ENCODE data around the gene KIR3DL3. TPM values are rescaled to one million over a fixed set of nuclear protein-coding genes. Genes with fewer than 3 reads are reported as not detected.
"Not testable (repeated sequence)": the region's sequence is repeated elsewhere in the genome, so short reads cannot be mapped to it uniquely, and the experiment has no call there.

KIR3DL3 gene
- total RNA-seq, 4 donors from 2014 or later: not detected

DNA sequence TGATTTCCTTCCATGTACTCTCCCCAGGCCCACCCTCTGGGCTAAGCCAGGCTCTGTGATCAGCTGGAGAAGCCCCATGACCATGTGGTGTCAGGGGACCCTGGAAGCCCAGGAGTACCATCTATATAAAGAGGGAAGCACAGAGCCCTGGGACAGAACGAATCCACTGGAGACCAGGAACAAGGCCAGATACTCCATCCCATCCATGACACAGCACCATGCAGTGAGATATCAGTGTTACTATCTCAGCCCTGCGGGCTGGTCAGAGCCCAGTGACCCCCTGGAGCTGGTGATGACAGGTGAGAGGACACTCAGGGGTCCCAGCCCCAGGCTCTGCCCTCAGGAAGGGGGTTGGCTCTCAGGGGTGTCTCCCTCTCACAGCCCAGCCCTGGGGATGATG, 27.5 kb upstream of the KIR3DL3 start:
- DNase-seq (ENCODE audit: extremely low spot score): no peak
- intact Hi-C loops (cut with DNase I): no loop called here
- H3K27ac ChIP-seq (replicated peaks in 1 of 4): no peak overlapping the region
- H3K4me1 ChIP-seq: no peaks in the 10 kb centered on the region
- H3K36me3 ChIP-seq: no peaks in the 10 kb centered on the region
- no peak for TF ChIP-seq POLR2AphosphoS5 (IDR thresholded peaks at IDR 0.05)
- no peak for TF ChIP-seq EP300 (IDR thresholded peaks at IDR 0.05)
- TF ChIP-seq, protein P1, sequence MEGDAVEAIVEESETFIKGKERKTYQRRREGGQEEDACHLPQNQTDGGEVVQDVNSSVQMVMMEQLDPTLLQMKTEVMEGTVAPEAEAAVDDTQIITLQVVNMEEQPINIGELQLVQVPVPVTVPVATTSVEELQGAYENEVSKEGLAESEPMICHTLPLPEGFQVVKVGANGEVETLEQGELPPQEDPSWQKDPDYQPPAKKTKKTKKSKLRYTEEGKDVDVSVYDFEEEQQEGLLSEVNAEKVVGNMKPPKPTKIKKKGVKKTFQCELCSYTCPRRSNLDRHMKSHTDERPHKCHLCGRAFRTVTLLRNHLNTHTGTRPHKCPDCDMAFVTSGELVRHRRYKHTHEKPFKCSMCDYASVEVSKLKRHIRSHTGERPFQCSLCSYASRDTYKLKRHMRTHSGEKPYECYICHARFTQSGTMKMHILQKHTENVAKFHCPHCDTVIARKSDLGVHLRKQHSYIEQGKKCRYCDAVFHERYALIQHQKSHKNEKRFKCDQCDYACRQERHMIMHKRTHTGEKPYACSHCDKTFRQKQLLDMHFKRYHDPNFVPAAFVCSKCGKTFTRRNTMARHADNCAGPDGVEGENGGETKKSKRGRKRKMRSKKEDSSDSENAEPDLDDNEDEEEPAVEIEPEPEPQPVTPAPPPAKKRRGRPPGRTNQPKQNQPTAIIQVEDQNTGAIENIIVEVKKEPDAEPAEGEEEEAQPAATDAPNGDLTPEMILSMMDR (IDR thresholded peaks at IDR 0.05): no peak
- TF ChIP-seq POLR2A (IDR thresholded peaks at IDR 0.05; ENCODE audit: low read depth): no peak
- peaks cover 0 to 42% (median 0%) of the 10 kb centered on the region in 4 donors for H3K27me3 ChIP-seq
- H3K4me3 ChIP-seq: no peak overlapping the region
- peaks cover 0 to 3% (median 0%) of the 10 kb centered on the region in 4 donors for H3K9me3 ChIP-seq
- 60% methylated on average over 1 of the region's 2 CpGs for WGBS

DNA sequence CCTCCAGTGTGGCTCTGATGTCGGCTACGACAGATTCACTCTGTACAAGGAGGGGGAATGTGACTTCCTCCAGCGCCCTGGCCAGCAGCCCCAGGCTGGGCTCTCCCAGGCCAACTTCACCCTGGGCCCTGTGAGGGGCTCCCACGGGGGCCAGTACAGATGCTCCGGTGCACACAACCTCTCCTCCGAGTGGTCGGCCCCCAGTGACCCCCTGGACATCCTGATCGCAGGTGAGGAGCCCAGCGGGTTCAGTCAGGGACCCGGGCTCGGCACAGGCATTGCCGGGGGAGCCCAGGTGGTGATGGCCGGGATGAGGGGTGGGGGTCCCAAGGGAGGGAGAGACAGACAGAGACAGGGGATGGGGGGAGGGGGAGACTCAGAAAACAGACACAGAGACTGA, 26.5 kb upstream of the KIR3DL3 start:
- DNase-seq (ENCODE audit: extremely low spot score); H3K36me3 ChIP-seq; intact Hi-C loops (cut with DNase I); H3K4me3 ChIP-seq; H3K27ac ChIP-seq (replicated peaks in 1 of 4); H3K4me1 ChIP-seq; H3K9me3 ChIP-seq: not testable (repeated sequence)
- peaks cover 0 to 36% (median 0%) of the 10 kb centered on the region in 4 donors for H3K27me3 ChIP-seq
- 83% methylated on average over 12 of the region's 13 CpGs for WGBS

DNA sequence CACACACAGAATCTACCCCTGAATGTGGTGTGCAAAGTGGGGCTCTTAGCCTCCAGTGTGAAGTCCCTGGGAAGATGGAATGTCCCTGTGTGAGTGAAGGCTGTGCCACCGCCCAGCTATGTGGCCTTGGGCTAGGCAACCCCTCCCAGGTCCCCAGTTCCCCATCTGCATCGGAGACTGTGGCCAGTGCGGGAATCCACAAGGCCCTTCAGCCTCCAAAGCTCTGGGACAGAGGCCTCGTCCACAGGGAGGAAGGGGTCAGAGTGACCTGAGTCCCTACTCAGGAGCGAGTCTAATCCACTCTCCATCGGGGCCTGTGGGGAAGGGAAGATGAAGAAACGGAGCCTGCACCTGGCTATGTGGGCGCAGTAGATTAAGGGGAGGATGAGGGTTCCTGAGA, 19.3 kb upstream of the KIR3DL3 start:
- Histone ChIP-seq H3K4me1 (no peaks in the 10 kb centered on the region), H3K9me3 (no peaks in the 10 kb centered on the region), H3K36me3 (no peaks in the 10 kb centered on the region), H3K27ac (replicated peaks in 1 of 4) (no peak overlapping the region), H3K27me3 (peaks cover 0 to 27% (median 0%) of the 10 kb centered on the region in 4 donors), H3K4me3 (no peak overlapping the region)
- WGBS: 67% methylated on average over 8 of the region's 8 CpGs
- TF ChIP-seq EP300 (IDR thresholded peaks at IDR 0.05): no peak
- intact Hi-C loops (cut with DNase I): no loop called here
- DNase-seq (ENCODE audit: extremely low spot score): no peak

DNA sequence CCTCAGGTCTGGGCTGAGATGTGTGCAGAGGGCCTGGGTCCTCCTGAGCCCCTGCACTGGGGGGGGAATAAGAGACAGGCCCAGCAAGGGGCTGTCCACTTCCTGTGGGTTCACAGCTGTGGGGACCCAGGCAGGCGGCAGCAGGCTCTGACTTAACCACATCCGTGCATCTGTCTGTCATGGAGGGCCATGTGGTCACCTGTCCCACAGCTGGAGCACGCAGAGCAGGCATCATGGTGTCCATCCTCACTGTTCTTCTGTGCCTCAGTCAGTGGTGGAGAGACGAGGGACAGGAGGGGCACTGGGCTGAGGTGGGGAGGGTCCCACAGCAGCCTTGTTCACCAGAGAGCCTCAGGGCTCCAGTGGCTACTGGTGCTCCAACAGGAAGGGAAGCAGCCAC, 16.3 kb upstream of the KIR3DL3 start:
- Histone ChIP-seq H3K36me3 (no peaks in the 10 kb centered on the region), H3K4me1 (no peaks in the 10 kb centered on the region), H3K27me3 (peaks cover 0 to 30% (median 0%) of the 10 kb centered on the region in 4 donors), H3K4me3 (no peak overlapping the region), H3K9me3 (no peaks in the 10 kb centered on the region), H3K27ac (replicated peaks in 1 of 4) (no peak overlapping the region)
- no peak for TF ChIP-seq POLR2A (IDR thresholded peaks at IDR 0.05; ENCODE audit: low read depth)
- no peak for TF ChIP-seq EP300 (IDR thresholded peaks at IDR 0.05)
- no peak for TF ChIP-seq POLR2AphosphoS5 (IDR thresholded peaks at IDR 0.05)
- TF ChIP-seq, protein P1 (IDR thresholded peaks at IDR 0.05): no peak
- WGBS: 33% methylated on average over 4 of the region's 4 CpGs
- DNase-seq (ENCODE audit: extremely low spot score): no peak
- intact Hi-C loops (cut with DNase I): no loop called here

DNA sequence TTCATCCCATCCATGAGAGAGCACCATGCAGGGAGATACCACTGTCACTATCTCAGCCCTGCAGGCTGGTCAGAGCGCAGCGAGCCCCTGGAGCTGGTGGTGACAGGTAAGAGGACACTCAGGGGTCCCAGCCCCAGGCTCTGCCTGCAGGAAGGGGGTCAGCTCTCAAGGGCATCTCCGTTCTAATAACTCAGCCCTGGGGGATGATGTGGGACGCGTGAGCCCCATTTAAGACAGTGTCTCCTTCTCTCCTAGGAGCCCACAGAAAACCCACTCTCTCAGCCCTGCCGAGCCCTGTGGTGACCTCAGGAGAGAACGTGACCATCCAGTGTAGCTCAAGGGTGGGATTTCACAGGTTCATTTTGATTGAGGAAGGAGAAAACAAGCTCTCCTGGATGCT, 15.5 kb upstream of the KIR3DL3 start:
- Histone ChIP-seq H3K4me3 (no peak overlapping the region), H3K27ac (replicated peaks in 1 of 4) (no peak overlapping the region), H3K36me3 (no peaks in the 10 kb centered on the region), H3K27me3 (peaks cover 0 to 31% (median 0%) of the 10 kb centered on the region in 4 donors), H3K9me3 (no peaks in the 10 kb centered on the region), H3K4me1 (no peaks in the 10 kb centered on the region)
- intact Hi-C loops (cut with DNase I): no loop called here
- no peak for DNase-seq (ENCODE audit: extremely low spot score)
- 80% methylated on average over 2 of the region's 7 CpGs for WGBS
- TF ChIP-seq EP300 (IDR thresholded peaks at IDR 0.05) (no peak), POLR2A (IDR thresholded peaks at IDR 0.05; ENCODE audit: low read depth) (no peak), POLR2AphosphoS5 (IDR thresholded peaks at IDR 0.05) (no peak)
- TF ChIP-seq, protein P1 (IDR thresholded peaks at IDR 0.05): no peak

DNA sequence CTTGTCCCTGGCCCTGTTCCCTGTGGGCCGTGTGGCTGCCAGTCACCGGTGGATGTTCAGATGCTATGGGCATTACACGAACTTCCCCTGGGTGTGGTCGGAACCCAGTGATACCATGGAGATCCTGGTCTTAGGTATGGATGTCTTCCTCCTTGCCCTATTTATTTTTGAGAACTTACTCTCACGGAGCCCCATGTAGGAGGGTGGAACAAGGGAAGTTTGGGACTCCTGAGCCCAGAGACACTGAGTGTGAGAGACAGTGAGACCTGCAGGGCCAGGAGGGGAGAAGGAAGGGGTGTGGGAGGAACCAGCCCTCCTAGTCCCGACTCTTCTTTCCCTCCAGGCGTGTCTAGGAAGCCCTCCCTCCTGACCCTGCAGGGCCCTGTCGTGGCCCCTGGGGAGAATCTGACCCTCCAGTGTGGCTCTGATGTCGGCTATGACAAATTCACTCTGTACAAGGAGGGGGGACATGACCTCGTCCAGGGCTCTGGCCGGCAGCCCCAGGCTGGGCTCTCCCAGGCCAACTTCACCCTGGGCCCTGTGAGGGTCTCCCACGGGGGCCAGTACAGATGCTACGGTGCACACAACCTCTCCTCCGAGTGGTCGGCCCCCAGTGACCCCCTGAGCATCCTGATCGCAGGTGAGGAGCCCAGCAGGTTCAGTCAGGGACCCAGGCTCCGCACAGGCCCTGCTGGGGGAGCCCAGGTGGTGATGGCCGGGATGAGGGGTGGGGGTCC, 14.9 kb upstream of the KIR3DL3 start:
- H3K27me3 ChIP-seq: peaks cover 0 to 26% (median 0%) of the 10 kb centered on the region in 4 donors
- H3K9me3 ChIP-seq: no peaks in the 10 kb centered on the region
- no peaks in the 10 kb centered on the region for H3K4me1 ChIP-seq
- WGBS: 71% methylated on average over 15 of the region's 18 CpGs
- no peaks in the 10 kb centered on the region for H3K36me3 ChIP-seq
- TF ChIP-seq EP300 (IDR thresholded peaks at IDR 0.05): no peak
- no peak for TF ChIP-seq POLR2AphosphoS5 (IDR thresholded peaks at IDR 0.05)
- no peak for TF ChIP-seq POLR2A (IDR thresholded peaks at IDR 0.05; ENCODE audit: low read depth)
- TF ChIP-seq, protein P1 (IDR thresholded peaks at IDR 0.05): no peak
- DNase-seq (ENCODE audit: extremely low spot score): no peak
- no peak overlapping the region for H3K4me3 ChIP-seq
- no peak overlapping the region for H3K27ac ChIP-seq (replicated peaks in 1 of 4)
- intact Hi-C loops (cut with DNase I): no loop called here

DNA sequence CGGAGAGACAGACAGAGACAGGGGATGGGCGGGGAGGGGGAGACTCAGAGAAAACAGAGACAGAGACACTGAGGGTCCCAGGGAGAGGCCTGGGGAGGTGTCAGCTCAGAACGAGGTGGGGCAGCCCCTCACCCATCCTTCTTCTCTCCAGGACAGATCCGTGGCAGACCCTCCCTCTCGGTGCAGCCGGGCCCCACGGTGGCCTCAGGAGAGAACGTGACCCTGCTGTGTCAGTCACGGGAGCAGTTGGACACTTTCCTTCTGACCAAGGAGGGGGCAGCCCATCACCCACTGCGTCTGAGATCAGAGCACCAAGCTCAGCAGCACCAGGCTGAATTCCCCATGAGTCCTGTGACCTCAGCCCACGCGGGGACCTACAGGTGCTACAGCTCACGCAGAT, 14.3 kb upstream of the KIR3DL3 start:
- intact Hi-C loops (cut with DNase I); DNase-seq (ENCODE audit: extremely low spot score); H3K9me3 ChIP-seq; H3K4me3 ChIP-seq; H3K4me1 ChIP-seq; H3K27ac ChIP-seq (replicated peaks in 1 of 4); H3K36me3 ChIP-seq: not testable (repeated sequence)
- 37% methylated on average over 7 of the region's 13 CpGs for WGBS
- peaks cover 0 to 20% (median 0%) of the 10 kb centered on the region in 4 donors for H3K27me3 ChIP-seq

All from esophagus muscularis mucosa (tissue), 4 donors.